GM12878 (cell line): ENCODE results near the gene PTPRD.

Source experiments
- CTCF ChIP-seq, 3 experiments: IDR thresholded peaks in 2 of 3; conservative IDR thresholded peaks in 1 of 3; 2 replicates each; pipeline ENCODE4 v1.5.1; 2011; ENCODE audit warnings: low read depth in 3 of 3, low read length in 3 of 3, mild to moderate bottlenecking in 3 of 3, control low read depth in 2 of 3, moderate library complexity in 2 of 3, inconsistent platforms in 1 of 3, mixed read lengths in 1 of 3; ENCODE audit not compliant: control insufficient read depth in 2 of 3, insufficient read depth in 1 of 3; ENCODE audit errors: extremely low read depth in 1 of 3
- HDAC2 ChIP-seq: fragments of 200-600 bp; sonication (generic); IDR thresholded peaks from 2 replicates; pipeline ENCODE4 v1.6.1; 2017
- NKRF ChIP-seq: fragments of 450-650 bp; conservative IDR thresholded peaks from 2 replicates; pipeline ENCODE4 v1.6.1; 2017; ENCODE audit warnings: mild to moderate bottlenecking, moderate library complexity
- RAD21 ChIP-seq: IDR thresholded peaks from 2 replicates; pipeline ENCODE4 v1.6.1; 2011; ENCODE audit warnings: mild to moderate bottlenecking, low read depth, low read length, moderate library complexity; ENCODE audit not compliant: insufficient read depth

- no peak for TF ChIP-seq RAD21
- TF ChIP-seq CTCF (IDR thresholded peaks at IDR 0.05 in 2 of 3, conservative IDR thresholded peaks at IDR 0.05 in 1 of 3; ENCODE audit: control insufficient read depth in 2 of 3, extremely low read depth in 1 of 3, insufficient read depth in 1 of 3, low read depth in 3 of 3, low read length in 3 of 3), result no peak
- TF ChIP-seq NKRF, result no peak
- TF ChIP-seq HDAC2, result no peak
These were observed 1329.4 kb downstream of the PTPRD start for GRCh38 chr9:9283159-9283986.
